GM12878 (cell line): Measurements from ENCODE around the gene IKBIP. TPM values are rescaled to one million over a fixed set of nuclear protein-coding genes. Genes with fewer than 3 reads are reported as not detected.

Experiments
- ATF7 ChIP-seq: fragments of 450-650 bp; IDR thresholded peaks from 2 replicates; pipeline ENCODE4 v1.6.1; 2016; ENCODE audit warnings: low read depth, mild to moderate bottlenecking
- CBX5 ChIP-seq: sonication (generic); IDR thresholded peaks from 2 replicates; pipeline ENCODE4 v1.6.1; 2016; ENCODE audit warnings: low read depth, moderate library complexity, mild to moderate bottlenecking, inconsistent platforms
- CREB1 ChIP-seq: IDR thresholded peaks from 2 replicates; pipeline ENCODE4 v1.6.1; 2012; ENCODE audit warnings: low read depth, mild to moderate bottlenecking, inconsistent platforms
- EED ChIP-seq: sonication (generic); IDR thresholded peaks from 2 replicates; pipeline ENCODE4 v1.6.1; 2016; ENCODE audit warnings: antibody characterized with exemption, low read depth
- ETV6 ChIP-seq, 2 experiments: fragments of 450-650 bp in 1 of 2; IDR thresholded peaks in 1 of 2; conservative IDR thresholded peaks in 1 of 2; 2 replicates each; pipeline ENCODE4 v1.6.1; 2014; ENCODE audit warnings: antibody characterized with exemption in 1 of 2, borderline replicate concordance in 1 of 2, low read depth in 1 of 2, mild to moderate bottlenecking in 1 of 2, moderate library complexity in 1 of 2
- GABPA ChIP-seq: IDR thresholded peaks from 2 replicates; pipeline ENCODE4 v1.6.1; 2014; ENCODE audit warnings: antibody characterized with exemption, low read depth, mild to moderate bottlenecking, inconsistent platforms
- HDAC6 ChIP-seq: fragments of 200-600 bp; sonication (generic); IDR thresholded peaks from one replicate; pipeline ENCODE4 v1.8.0; 2017; ENCODE audit warnings: antibody characterized with exemption; ENCODE audit not compliant: unreplicated experiment
- IKZF2 ChIP-seq, 2 experiments: fragments of 450-650 bp; IDR thresholded peaks; 2 replicates each; pipeline ENCODE4 v1.6.1; 2017; ENCODE audit warnings: mild to moderate bottlenecking in 2 of 2, moderate library complexity in 2 of 2
- IRF4 ChIP-seq: IDR thresholded peaks from 2 replicates; pipeline ENCODE4 v1.6.1; 2011; ENCODE audit warnings: low read depth, low read length
- KAT2A ChIP-seq: conservative IDR thresholded peaks from 2 replicates; pipeline ENCODE4 v1.6.1; 2011; ENCODE audit warnings: low read depth, low read length; ENCODE audit not compliant: control insufficient read depth
- KDM1A ChIP-seq: fragments of 200-600 bp; sonication (generic); IDR thresholded peaks from 2 replicates; pipeline ENCODE4 v1.6.1; 2016; ENCODE audit warnings: borderline replicate concordance
- MYB ChIP-seq: fragments of 150-350 bp; IDR thresholded peaks from 2 replicates; pipeline ENCODE4 v1.6.1; 2014; ENCODE audit warnings: mild to moderate bottlenecking, low read depth, low read length, borderline replicate concordance
- NBN ChIP-seq: fragments of 450-650 bp; IDR thresholded peaks from 2 replicates; pipeline ENCODE4 v1.6.1; 2016
- NR2C2 ChIP-seq: IDR thresholded peaks from 2 replicates; pipeline ENCODE4 v1.6.1; 2011; ENCODE audit warnings: borderline replicate concordance, low read depth; ENCODE audit not compliant: control insufficient read depth, insufficient read length
- NRF1 ChIP-seq: conservative IDR thresholded peaks from 2 replicates; pipeline ENCODE4 v1.6.1; 2011; ENCODE audit warnings: mild to moderate bottlenecking, low read depth, low read length, improper control_type of control experiment
- RAD21 ChIP-seq: IDR thresholded peaks from 2 replicates; pipeline ENCODE4 v1.6.1; 2011; ENCODE audit warnings: mild to moderate bottlenecking, low read depth, low read length, moderate library complexity; ENCODE audit not compliant: insufficient read depth
- RBBP5 ChIP-seq: fragments of 200-600 bp; sonication (generic); conservative IDR thresholded peaks from 2 replicates; pipeline ENCODE4 v1.6.1; 2016
- SIX5 ChIP-seq: IDR thresholded peaks from 2 replicates; pipeline ENCODE4 v1.6.1; 2011; ENCODE audit warnings: mild to moderate bottlenecking, low read depth, low read length, moderate library complexity; ENCODE audit not compliant: severe bottlenecking
- SMAD1 ChIP-seq: fragments of 450-650 bp; IDR thresholded peaks from 2 replicates; pipeline ENCODE4 v1.6.1; 2018; ENCODE audit warnings: mild to moderate bottlenecking, low read depth; ENCODE audit not compliant: partially characterized antibody
- SMAD5 ChIP-seq: IDR thresholded peaks from 2 replicates; pipeline ENCODE4 v1.6.1; 2016; ENCODE audit warnings: antibody characterized with exemption, low read depth
- SPI1 ChIP-seq: IDR thresholded peaks from 2 replicates; pipeline ENCODE4 v1.6.1; 2011; ENCODE audit warnings: low read depth, mild to moderate bottlenecking, low read length, moderate library complexity, borderline replicate concordance; ENCODE audit not compliant: insufficient read depth
- SREBF2 ChIP-seq: IDR thresholded peaks from 2 replicates; pipeline ENCODE4 v1.6.1; 2012; ENCODE audit warnings: mild to moderate bottlenecking, low read length
- TAF1 ChIP-seq: IDR thresholded peaks from 2 replicates; pipeline ENCODE4 v1.6.1; 2011; ENCODE audit warnings: mild to moderate bottlenecking, low read depth, low read length, borderline replicate concordance
- USF1 ChIP-seq: IDR thresholded peaks from 2 replicates; pipeline ENCODE4 v1.6.1; 2011; ENCODE audit warnings: borderline replicate concordance, low read depth, mild to moderate bottlenecking, moderate library complexity, mixed read lengths, low read length; ENCODE audit not compliant: insufficient read depth; ENCODE audit errors: extremely low read length
- WRNIP1 ChIP-seq: IDR thresholded peaks from 2 replicates; pipeline ENCODE4 v1.6.1; 2011; ENCODE audit warnings: low read depth, low read length, improper control_type of control experiment, borderline replicate concordance
- YY1 ChIP-seq: IDR thresholded peaks from 2 replicates; pipeline ENCODE4 v1.6.1; 2011; ENCODE audit warnings: low read depth, mild to moderate bottlenecking, low read length
- ZNF687 ChIP-seq: fragments of 450-650 bp; IDR thresholded peaks from 2 replicates; pipeline ENCODE4 v1.6.1; 2017; ENCODE audit warnings: mild to moderate bottlenecking, moderate library complexity
- ZSCAN29 ChIP-seq: fragments of 450-650 bp; IDR thresholded peaks from 2 replicates; pipeline ENCODE4 v1.6.1; 2017; ENCODE audit warnings: mild to moderate bottlenecking, moderate library complexity
- polyA plus RNA-seq, 11 experiments: library from polyadenylated mRNA; depleted of rRNA in 4 of 11; unstranded in 6 of 11; stranded (reverse) in 5 of 11; fragments of >200 nt; fragmentation: Nextera tagmentation in 4 of 11; fragmentation: Illumina TruSeq in 1 of 11; extraction: Ambion mirVana in 4 of 11; extraction: Trizol in 1 of 11; gene quantifications; 1 replicate in 1 of 11; 2 replicates in 10 of 11; pipeline versions ENCODE4 v1.2.1 to v1.2.3, GENCODE V29; 2011 to 2016; ENCODE audit warnings: inconsistent platforms in 2 of 11, missing spikeins in 2 of 11, low read depth in 1 of 11
- total RNA-seq, 4 experiments: library from RNA; depleted of rRNA in 3 of 4; stranded (reverse); fragments of >200 nt in 3 of 4; fragmentation: Illumina TruSeq in 1 of 4; extraction: Trizol in 1 of 4; gene quantifications; 2 replicates each; pipeline versions ENCODE4 v1.2.1 to v1.2.3, GENCODE V29; 2013 to 2021

Gene IKBIP
- total and polyA plus RNA-seq, 10 of the 15 experiments (the other 5 are each of a cell fraction or from before 2014, with no cell fraction given), result 5.4 to 34.5 (median 18.4) TPM

DNA sequence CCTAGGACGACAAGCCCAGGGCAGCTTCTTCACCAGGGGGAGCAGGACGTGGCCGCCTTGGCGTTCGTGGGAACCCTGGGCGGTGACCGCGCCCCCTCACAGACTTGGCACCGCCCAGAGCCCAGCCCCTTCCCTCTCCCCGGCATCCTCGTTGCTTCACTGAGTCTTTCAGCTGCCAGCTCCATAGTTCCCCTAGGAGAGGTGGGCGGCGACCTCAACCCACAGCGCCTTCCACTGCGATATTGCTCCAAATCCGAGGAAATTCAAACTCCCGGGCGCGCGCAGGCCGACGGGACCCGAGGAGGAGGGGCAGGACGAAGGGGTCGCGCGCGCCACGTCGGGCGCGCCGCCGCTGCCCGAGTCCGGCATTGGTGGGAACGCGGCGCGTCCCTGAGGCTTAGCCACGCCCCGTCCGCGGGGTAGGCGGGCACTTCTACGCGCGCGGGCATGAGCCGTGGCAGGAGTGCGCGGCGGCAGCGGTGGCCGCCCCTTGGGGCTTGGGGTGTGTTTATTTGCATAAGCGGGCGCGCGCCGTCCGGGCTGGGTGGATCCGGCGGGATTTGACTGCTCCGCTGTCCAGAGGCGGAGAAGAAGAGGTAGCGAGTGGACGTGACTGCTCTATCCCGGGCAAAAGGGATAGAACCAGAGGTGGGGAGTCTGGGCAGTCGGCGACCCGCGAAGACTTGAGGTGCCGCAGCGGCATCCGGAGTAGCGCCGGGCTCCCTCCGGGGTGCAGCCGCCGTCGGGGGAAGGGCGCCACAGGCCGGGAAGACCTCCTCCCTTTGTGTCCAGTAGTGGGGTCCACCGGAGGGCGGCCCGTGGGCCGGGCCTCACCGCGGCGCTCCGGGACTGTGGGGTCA, at the start of gene IKBIP, which contains the start of gene APAF1 (continued):
- TF ChIP-seq IRF4 (no peak), ZSCAN29 (no peak), SREBF2 (no peak), IKZF2 (IDR thresholded peaks at IDR 0.05) (no peak; a peak in 1 of 4 replicates), SMAD1 (no peak), ZNF687 (no peak), CBX5 (no peak), ATF7 (no peak), KAT2A (no peak), NBN (peak; percentile 13; the same call in 1 of the 2 replicates), RAD21 (no peak), MYB (no peak), YY1 (no peak), TAF1 (peak; percentile 75), EED (peak; percentile 27; the same call in 1 of the 2 replicates), SIX5 (no peak), GABPA (no peak), RBBP5 (no peak), SMAD5 (no peak; the same call in 1 of the 2 replicates), SPI1 (no peak), USF1 (no peak), NR2C2 (no peak), WRNIP1 (no peak), CREB1 (no peak), KDM1A (no peak), HDAC6 (no peak), NRF1 (0 out of 2 replicates have a peak, but pooled peaks have one; percentile 25), ETV6 (conservative IDR thresholded peaks at IDR 0.05 in 1 of 2, IDR thresholded peaks at IDR 0.05 in 1 of 2; ENCODE audit: borderline replicate concordance in 1 of 2, low read depth in 1 of 2) (no peak)
